Upper lobe of left lung (tissue), 6 donors: ENCODE results near the gene RHBDF2. TPM values are rescaled to one million over a fixed set of nuclear protein-coding genes. Genes with fewer than 3 reads are reported as not detected.
A peak's percentile ranks its signal among the peaks of the same experiment; 100 is the strongest.

Experiments
- ATAC-seq, 2 donors: fragments of 200-7000 bp; cut with Tn5 transposase; one replicate each; pipeline ENCODE4 v1.9.1; 2022; ENCODE audit warnings: mild to moderate bottlenecking in 2 of 2, moderate library complexity in 2 of 2; ENCODE audit not compliant: low FRiP score in 2 of 2
- DNase-seq, 2 donors: peaks; one replicate each; pipeline ENCODE4 v3.0.0-alpha.2; 2019 to 2020
- H3K27ac ChIP-seq, 4 donors: fragments of 200-600 bp; sonication (generic); one replicate each; pipeline ENCODE4 v1.5.1; 2016 to 2019
- H3K27me3 ChIP-seq, 4 donors: fragments of 200-600 bp; sonication (generic); one replicate each; pipeline ENCODE4 v1.5.1; 2017 to 2019
- H3K36me3 ChIP-seq, 4 donors: fragments of 200-600 bp; sonication (generic); one replicate each; pipeline ENCODE4 v1.5.1; 2016 to 2019
- H3K4me1 ChIP-seq, 4 donors: fragments of 200-600 bp; sonication (generic); one replicate each; pipeline ENCODE4 v1.5.1; 2018 to 2019
- H3K4me3 ChIP-seq, 4 donors: fragments of 200-600 bp; sonication (generic); one replicate each; pipeline ENCODE4 v1.5.1; 2017 to 2019; ENCODE audit warnings: mild to moderate bottlenecking in 2 of 4, moderate library complexity in 1 of 4
- H3K9me3 ChIP-seq, 4 donors: fragments of 200-600 bp; sonication (generic); one replicate each; pipeline ENCODE4 v1.5.1; 2018 to 2019
- CTCF ChIP-seq, 6 experiments: fragments of 450-650 bp in 4 of 6; fragments of 200-600 bp in 2 of 6; sonication (generic) in 2 of 6; IDR thresholded peaks; one replicate each; pipeline ENCODE4 v1.5.1; 2016 to 2019; ENCODE audit warnings: antibody characterized with exemption in 6 of 6
- EP300 ChIP-seq, 4 donors: sonication (generic); formaldehyde crosslinking; IDR thresholded peaks; one replicate each; pipeline ENCODE4 v1.5.1; 2017; ENCODE audit warnings: antibody characterized with exemption in 4 of 4, control low read depth in 2 of 4
- POLR2A ChIP-seq, 4 donors: fragments of 450-650 bp; IDR thresholded peaks; one replicate each; pipeline ENCODE4 v1.5.1; 2016 to 2017; ENCODE audit warnings: antibody characterized with exemption in 4 of 4, mild to moderate bottlenecking in 2 of 4
- POLR2AphosphoS5 ChIP-seq, 2 donors: sonication (generic); formaldehyde crosslinking; IDR thresholded peaks; one replicate each; pipeline ENCODE4 v1.5.1; 2017; ENCODE audit warnings: antibody characterized with exemption in 2 of 2
- WGBS, 2 donors: methylation state at CpG; one replicate each; pipeline ENCODE4 v1.1.5; 2017 to 2018; 5-methylcytosine and 5-hydroxymethylcytosine counted together
- total RNA-seq, 6 donors: library from RNA; depleted of rRNA in 4 of 6; stranded (reverse); fragments of >200 nt in 4 of 6; gene quantifications; one replicate each; pipeline versions ENCODE4 v1.1.0 to v1.2.1, GENCODE V29; 2016 to 2021
- donor health status: DM: no; HTN: no; CAD: no; lungs with moderate emphysema.
- donor health status: DM: no; HTN: yes; CAD: no; lungs with severe emphysema.

RHBDF2 gene
- total RNA-seq, 6 donors from 2014 or later, result 34.3 to 137 (median 47.6) TPM

GRCh38 chr17:76469076-76469990 lies 31.9 kb downstream of the RHBDF2 start:
- Histone ChIP-seq H3K36me3 (peaks cover 9 to 40% (median 30%) of the 10 kb centered on the region in 4 donors), H3K4me1 (peaks cover 3 to 5% (median 4%) of the 10 kb centered on the region in 4 donors), H3K27me3 (no peaks in the 10 kb centered on the region), H3K27ac (no peak overlapping the region), H3K9me3 (no peaks in the 10 kb centered on the region), H3K4me3 (no peak overlapping the region)
- TF ChIP-seq POLR2AphosphoS5 (IDR thresholded peaks at IDR 0.05) (no peak), POLR2A (IDR thresholded peaks at IDR 0.05) (no peak), EP300 (IDR thresholded peaks at IDR 0.05) (no peak)
- 92% methylated on average over 9 to 27 of the region's 38 CpGs for WGBS, 2 donors
- ATAC-seq, result no peak
- DNase-seq, result peak in 1 of 2 donors; percentile 83

- no peak overlapping the region for H3K4me3 ChIP-seq
- ATAC-seq, result no peak
- no peak overlapping the region for H3K27ac ChIP-seq
- no peak for DNase-seq
- no peak for TF ChIP-seq CTCF (IDR thresholded peaks at IDR 0.05)
- no peak for TF ChIP-seq POLR2A (IDR thresholded peaks at IDR 0.05)
- TF ChIP-seq POLR2AphosphoS5 (IDR thresholded peaks at IDR 0.05), result no peak
- no peak for TF ChIP-seq EP300 (IDR thresholded peaks at IDR 0.05)
- peaks cover 3 to 5% (median 4%) of the 10 kb centered on the region in 4 donors for H3K4me1 ChIP-seq
- no peaks in the 10 kb centered on the region for H3K9me3 ChIP-seq
- H3K36me3 ChIP-seq, result peaks cover 9 to 33% (median 26%) of the 10 kb centered on the region in 4 donors
- H3K27me3 ChIP-seq, result no peaks in the 10 kb centered on the region
- 92 to 95% methylated on average over 4 to 14 of the region's 14 CpGs for WGBS, 2 donors
Measured at GRCh38 chr17:76468634-76469010, 32.6 kb downstream of the RHBDF2 start.

- Histone ChIP-seq H3K36me3 (peaks cover 6 to 27% (median 21%) of the 10 kb centered on the region in 4 donors), H3K4me1 (peaks cover 3 to 5% (median 4%) of the 10 kb centered on the region in 4 donors), H3K4me3 (no peak overlapping the region), H3K9me3 (no peaks in the 10 kb centered on the region), H3K27ac (no peak overlapping the region), H3K27me3 (no peaks in the 10 kb centered on the region)
- TF ChIP-seq EP300 (IDR thresholded peaks at IDR 0.05) (no peak), POLR2AphosphoS5 (IDR thresholded peaks at IDR 0.05) (no peak), POLR2A (IDR thresholded peaks at IDR 0.05) (no peak), CTCF (IDR thresholded peaks at IDR 0.05) (no peak)
- DNase-seq (no peak), ATAC-seq (no peak)
- WGBS, 2 donors, result 74 to 80% methylated on average over 5 to 8 of the region's 8 CpGs
Measured at GRCh38 chr17:76467809-76468633, 33.2 kb downstream of the RHBDF2 start.

GRCh38 chr17:76467366-76467765 lies 33.9 kb downstream of the RHBDF2 start, which contains the start of gene AANAT:
AANAT (plus strand) TSS chr17:76467603; CDS start chr17:76468747, 1,144 bp downstream.
- Histone ChIP-seq H3K27me3 (no peaks in the 10 kb centered on the region), H3K9me3 (no peaks in the 10 kb centered on the region), H3K4me1 (peaks cover 3 to 5% (median 4%) of the 10 kb centered on the region in 4 donors), H3K4me3 (no peak within 1 kb of the TSS), H3K36me3 (peaks cover 4 to 20% (median 15%) of the 10 kb centered on the region in 4 donors), H3K27ac (no peak within 1 kb of the TSS)
- TF ChIP-seq POLR2AphosphoS5 (IDR thresholded peaks at IDR 0.05), result no peak
- no peak for TF ChIP-seq CTCF (IDR thresholded peaks at IDR 0.05)
- TF ChIP-seq POLR2A (IDR thresholded peaks at IDR 0.05), result no peak
- no peak for TF ChIP-seq EP300 (IDR thresholded peaks at IDR 0.05)
- no peak for ATAC-seq
- WGBS, 2 donors, result 81 to 82% methylated on average over 6 to 11 of the region's 11 CpGs
- DNase-seq, result peak in 1 of 2 donors; percentile 56

- no peaks in the 10 kb centered on the region for H3K27me3 ChIP-seq
- DNase-seq (no peak), ATAC-seq (no peak)
- H3K4me1 ChIP-seq, result peaks cover 3 to 5% (median 4%) of the 10 kb centered on the region in 4 donors
- no peaks in the 10 kb centered on the region for H3K9me3 ChIP-seq
- H3K4me3 ChIP-seq, result no peak overlapping the region
- TF ChIP-seq CTCF (IDR thresholded peaks at IDR 0.05), result no peak
- no peak for TF ChIP-seq POLR2AphosphoS5 (IDR thresholded peaks at IDR 0.05)
- TF ChIP-seq POLR2A (IDR thresholded peaks at IDR 0.05), result no peak
- no peak for TF ChIP-seq EP300 (IDR thresholded peaks at IDR 0.05)
- H3K27ac ChIP-seq, result no peak overlapping the region
- H3K36me3 ChIP-seq, result peaks cover 4 to 14% (median 8%) of the 10 kb centered on the region in 4 donors
- 87 to 88% methylated on average over 5 of the region's 6 CpGs for whole genome bisulfite sequencing, 2 donors
Measured at GRCh38 chr17:76466775-76467130, 34.5 kb downstream of the RHBDF2 start.
